Epithelial cell of proximal tubule (primary cell): ENCODE measurements around the gene AJUBA. TPM values are rescaled to one million over a fixed set of nuclear protein-coding genes. Genes with fewer than 3 reads are reported as not detected.
"Not testable (repeated sequence)": the region's sequence is repeated elsewhere in the genome, so short reads cannot be mapped to it uniquely, and the experiment has no call there.

Experiments
- DNase-seq: peaks from one replicate; pipeline ENCODE4 v3.0.0-alpha.2; 2011; ENCODE audit warnings: low read depth
- H3K4me3 ChIP-seq: 2 replicates; pipeline ENCODE4 v1.5.1; 2011; ENCODE audit warnings: low read depth, mild to moderate bottlenecking, low read length
- CTCF ChIP-seq: conservative IDR thresholded peaks from 2 replicates; pipeline ENCODE4 v1.5.1; 2012; ENCODE audit warnings: low read depth, mild to moderate bottlenecking, low read length
- total RNA-seq: library from RNA; depleted of rRNA; stranded (reverse); fragments of >200 nt; gene quantifications from 2 replicates; pipeline ENCODE4 v1.2.3, GENCODE V29; 2015

The AJUBA gene
- total RNA-seq, 1 donor from 2014 or later = 63.2 TPM

- DNase-seq = no peak
- TF ChIP-seq CTCF = no peak
- H3K4me3 ChIP-seq = no peak overlapping the region
Observed at GRCh38 chr14:22962061-22962676, 20.2 kb downstream of the AJUBA start.

GRCh38 chr14:22955702-22956569 lies 26.4 kb downstream of the AJUBA start:
- no peak for DNase-seq
- peak overlapping the region; percentile 85 for H3K4me3 ChIP-seq
- no peak for TF ChIP-seq CTCF

GRCh38 chr14:22952418-22952817 lies 29.9 kb downstream of the AJUBA start:
- no peak for TF ChIP-seq CTCF
- H3K4me3 ChIP-seq = no peak overlapping the region
- DNase-seq = no peak

GRCh38 chr14:22951795-22952194 lies 30.6 kb downstream of the AJUBA start:
- not testable (repeated sequence) for H3K4me3 ChIP-seq, DNase-seq

- no peak overlapping the region for H3K4me3 ChIP-seq
- no peak for DNase-seq
- TF ChIP-seq CTCF = no peak
Observed at GRCh38 chr14:22945642-22946041, 36.7 kb downstream of the AJUBA start.

GRCh38 chr14:22939684-22940083 lies 42.7 kb downstream of the AJUBA start:
- no peak for TF ChIP-seq CTCF
- no peak for DNase-seq
- H3K4me3 ChIP-seq = no peak overlapping the region

- H3K4me3 ChIP-seq = no peak overlapping the region
- no peak for TF ChIP-seq CTCF
- DNase-seq = no peak
Observed at GRCh38 chr14:22935156-22935555, 47.2 kb downstream of the AJUBA start.
